Hematopoietic multipotent progenitor cell treated with erythropoietin and hydrocortisone succinate and interleukin-3 and kit ligand, for 15 days (in vitro differentiated cells): Measurements from ENCODE around the gene SEMA6C.

ENCODE experiments used
- DNase-seq: peaks from one replicate; pipeline ENCODE4 v3.0.0-alpha.2; 2015; ENCODE audit warnings: low spot score

SEMA6C gene

GRCh38 chr1:151158326-151158725 lies 11.9 kb upstream of the SEMA6C start:
- no peak for DNase-seq

GRCh38 chr1:151157067-151157531 lies 10.7 kb upstream of the SEMA6C start:
- DNase-seq: no peak

GRCh38 chr1:151156515-151156819 lies 10.0 kb upstream of the SEMA6C start, which contains the start of gene TNFAIP8L2:
TSS of gene TNFAIP8L2 (plus strand) at chr1:151156649. CDS start at chr1:151158698, 2,049 bp downstream.
- DNase-seq: peak; percentile 62

- no peak for DNase-seq
Observed at GRCh38 chr1:151147665-151148064, 1.2 kb upstream of the SEMA6C start.

GRCh38 chr1:151147132-151147503 lies 687 bp upstream of the SEMA6C start:
- no peak for DNase-seq

GRCh38 chr1:151146072-151146411 lies 389 bp downstream of the SEMA6C start:
- no peak for DNase-seq

- DNase-seq: no peak
Observed at GRCh38 chr1:151145304-151146071, 943 bp downstream of the SEMA6C start.

- no peak for DNase-seq
Observed at GRCh38 chr1:151144474-151145303, 1.7 kb downstream of the SEMA6C start.

- no peak for DNase-seq
Observed at GRCh38 chr1:151143986-151144385, 2.4 kb downstream of the SEMA6C start.

GRCh38 chr1:151143057-151143435 lies 3.4 kb downstream of the SEMA6C start:
- DNase-seq: no peak

- DNase-seq: no peak
Observed at GRCh38 chr1:151142411-151143056, 3.9 kb downstream of the SEMA6C start.

GRCh38 chr1:151137789-151138188 lies 8.6 kb downstream of the SEMA6C start:
- DNase-seq: no peak

- no peak for DNase-seq
Observed at GRCh38 chr1:151135433-151136385, 10.7 kb downstream of the SEMA6C start.

- no peak for DNase-seq
Observed at GRCh38 chr1:151134991-151135390, 11.4 kb downstream of the SEMA6C start.

- no peak for DNase-seq
Observed at GRCh38 chr1:151134396-151134795, 12.0 kb downstream of the SEMA6C start.

- DNase-seq: no peak
Observed at GRCh38 chr1:151133018-151133806, 13.2 kb downstream of the SEMA6C start.

- DNase-seq: no peak
Observed at GRCh38 chr1:151132335-151133017, 14.0 kb downstream of the SEMA6C start.

GRCh38 chr1:151131701-151132334 lies 14.6 kb downstream of the SEMA6C start:
- no peak for DNase-seq

- DNase-seq: peak; percentile 19
Observed at GRCh38 chr1:151130987-151131586, 15.3 kb downstream of the SEMA6C start.
